ENCODE data around the gene RPL38.

The RPL38 gene

GRCh38 chr17:74203439-74204240 is at the start of gene RPL38:
Gene RPL38 (plus strand): TSS chr17:74203678. CDS start chr17:74203956, 278 bp downstream.
- DNase-seq (ENCODE audit: low read depth), result peak; percentile 98
- H3K4me3 ChIP-seq (ENCODE audit: low read depth, low read length), result peak within 1 kb of the TSS; percentile 95
- TF ChIP-seq CTCF (IDR thresholded peaks at IDR 0.05; ENCODE audit: insufficient read depth, low read depth, low read length, missing control alignments), result peak; percentile 98

- no peak overlapping the region for H3K4me3 ChIP-seq (ENCODE audit: low read depth, low read length)
- TF ChIP-seq CTCF (IDR thresholded peaks at IDR 0.05; ENCODE audit: insufficient read depth, low read depth, low read length, missing control alignments), result no peak
- no peak for DNase-seq (ENCODE audit: low read depth)
Observed at GRCh38 chr17:74153821-74154430, 49.6 kb upstream of the RPL38 start.

- TF ChIP-seq CTCF (IDR thresholded peaks at IDR 0.05; ENCODE audit: insufficient read depth, low read depth, low read length, missing control alignments), result no peak
- H3K4me3 ChIP-seq (ENCODE audit: low read depth, low read length), result no peak overlapping the region
- DNase-seq (ENCODE audit: low read depth), result no peak
Observed at GRCh38 chr17:74156878-74157277, 46.6 kb upstream of the RPL38 start.

GRCh38 chr17:74157366-74157765 is 46.1 kb upstream of the RPL38 start:
- no peak for DNase-seq (ENCODE audit: low read depth)
- H3K4me3 ChIP-seq (ENCODE audit: low read depth, low read length), result no peak overlapping the region
- TF ChIP-seq CTCF (IDR thresholded peaks at IDR 0.05; ENCODE audit: insufficient read depth, low read depth, low read length, missing control alignments), result no peak

- no peak for TF ChIP-seq CTCF (IDR thresholded peaks at IDR 0.05; ENCODE audit: insufficient read depth, low read depth, low read length, missing control alignments)
- H3K4me3 ChIP-seq (ENCODE audit: low read depth, low read length), result no peak overlapping the region
- DNase-seq (ENCODE audit: low read depth), result no peak
Observed at GRCh38 chr17:74158761-74159160, 44.7 kb upstream of the RPL38 start.

- DNase-seq (ENCODE audit: low read depth), result no peak
- TF ChIP-seq CTCF (IDR thresholded peaks at IDR 0.05; ENCODE audit: insufficient read depth, low read depth, low read length, missing control alignments), result no peak
- H3K4me3 ChIP-seq (ENCODE audit: low read depth, low read length), result no peak overlapping the region
Observed at GRCh38 chr17:74159226-74159840, 44.1 kb upstream of the RPL38 start.
